RKO (cell line): ENCODE results near the gene AASDH.

Experiments used
- DNase-seq: peaks from one replicate; pipeline ENCODE4 v3.0.0-alpha.2; 2016; ENCODE audit warnings: low spot score

The AASDH gene, protein sequence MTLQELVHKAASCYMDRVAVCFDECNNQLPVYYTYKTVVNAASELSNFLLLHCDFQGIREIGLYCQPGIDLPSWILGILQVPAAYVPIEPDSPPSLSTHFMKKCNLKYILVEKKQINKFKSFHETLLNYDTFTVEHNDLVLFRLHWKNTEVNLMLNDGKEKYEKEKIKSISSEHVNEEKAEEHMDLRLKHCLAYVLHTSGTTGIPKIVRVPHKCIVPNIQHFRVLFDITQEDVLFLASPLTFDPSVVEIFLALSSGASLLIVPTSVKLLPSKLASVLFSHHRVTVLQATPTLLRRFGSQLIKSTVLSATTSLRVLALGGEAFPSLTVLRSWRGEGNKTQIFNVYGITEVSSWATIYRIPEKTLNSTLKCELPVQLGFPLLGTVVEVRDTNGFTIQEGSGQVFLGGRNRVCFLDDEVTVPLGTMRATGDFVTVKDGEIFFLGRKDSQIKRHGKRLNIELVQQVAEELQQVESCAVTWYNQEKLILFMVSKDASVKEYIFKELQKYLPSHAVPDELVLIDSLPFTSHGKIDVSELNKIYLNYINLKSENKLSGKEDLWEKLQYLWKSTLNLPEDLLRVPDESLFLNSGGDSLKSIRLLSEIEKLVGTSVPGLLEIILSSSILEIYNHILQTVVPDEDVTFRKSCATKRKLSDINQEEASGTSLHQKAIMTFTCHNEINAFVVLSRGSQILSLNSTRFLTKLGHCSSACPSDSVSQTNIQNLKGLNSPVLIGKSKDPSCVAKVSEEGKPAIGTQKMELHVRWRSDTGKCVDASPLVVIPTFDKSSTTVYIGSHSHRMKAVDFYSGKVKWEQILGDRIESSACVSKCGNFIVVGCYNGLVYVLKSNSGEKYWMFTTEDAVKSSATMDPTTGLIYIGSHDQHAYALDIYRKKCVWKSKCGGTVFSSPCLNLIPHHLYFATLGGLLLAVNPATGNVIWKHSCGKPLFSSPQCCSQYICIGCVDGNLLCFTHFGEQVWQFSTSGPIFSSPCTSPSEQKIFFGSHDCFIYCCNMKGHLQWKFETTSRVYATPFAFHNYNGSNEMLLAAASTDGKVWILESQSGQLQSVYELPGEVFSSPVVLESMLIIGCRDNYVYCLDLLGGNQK

DNA sequence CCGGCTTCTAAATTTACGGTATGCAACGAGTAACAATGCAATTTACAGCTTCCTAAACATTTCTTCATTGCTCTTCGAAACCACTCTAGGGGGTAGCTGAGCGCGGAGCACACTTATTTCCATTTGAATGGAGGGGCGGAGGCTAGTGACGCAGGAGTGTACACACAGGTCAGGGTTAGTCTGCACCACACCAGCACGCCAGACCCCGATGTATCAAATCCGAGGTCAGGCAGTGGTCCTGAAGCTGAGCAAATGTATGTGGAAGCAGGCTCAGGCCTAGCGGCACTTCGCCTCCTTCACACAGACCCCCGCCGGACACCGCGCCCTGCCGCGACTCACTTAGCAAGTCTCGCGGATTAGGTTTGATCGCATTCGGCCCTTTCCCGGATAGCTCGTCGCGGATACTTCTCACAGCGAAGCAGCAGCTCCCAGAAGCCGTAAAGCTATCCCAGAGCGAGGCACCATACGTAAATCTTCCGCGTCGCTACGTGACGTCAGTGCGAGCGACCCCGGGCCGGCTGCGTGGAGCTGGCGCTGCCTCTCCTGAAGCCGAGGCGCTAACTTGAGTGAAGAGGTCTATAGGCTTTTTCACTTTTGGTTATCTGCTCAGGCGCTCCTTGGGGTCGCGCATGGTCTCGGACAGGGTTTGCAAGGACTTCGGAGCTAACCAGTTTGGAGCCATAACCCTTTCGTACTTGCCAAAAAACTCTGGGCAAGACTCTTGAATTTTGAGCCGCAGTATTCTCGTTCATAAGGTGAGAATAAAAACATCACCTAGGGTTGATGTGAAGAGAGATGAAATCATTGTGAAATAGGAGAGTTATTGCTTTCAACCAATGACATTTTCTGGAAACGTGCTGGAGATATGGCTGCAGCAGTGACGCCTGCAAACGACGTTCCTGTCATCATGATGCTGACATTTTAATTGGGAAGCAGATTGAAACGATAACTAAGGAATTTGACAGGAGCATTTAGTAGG, at the start of gene AASDH:
TSS of gene AASDH (minus strand) at position 469 of the 979 bp plus-strand sequence. CDS start 3,192 bp downstream, outside the sequence.
- DNase-seq, result peak; percentile 96

DNA sequence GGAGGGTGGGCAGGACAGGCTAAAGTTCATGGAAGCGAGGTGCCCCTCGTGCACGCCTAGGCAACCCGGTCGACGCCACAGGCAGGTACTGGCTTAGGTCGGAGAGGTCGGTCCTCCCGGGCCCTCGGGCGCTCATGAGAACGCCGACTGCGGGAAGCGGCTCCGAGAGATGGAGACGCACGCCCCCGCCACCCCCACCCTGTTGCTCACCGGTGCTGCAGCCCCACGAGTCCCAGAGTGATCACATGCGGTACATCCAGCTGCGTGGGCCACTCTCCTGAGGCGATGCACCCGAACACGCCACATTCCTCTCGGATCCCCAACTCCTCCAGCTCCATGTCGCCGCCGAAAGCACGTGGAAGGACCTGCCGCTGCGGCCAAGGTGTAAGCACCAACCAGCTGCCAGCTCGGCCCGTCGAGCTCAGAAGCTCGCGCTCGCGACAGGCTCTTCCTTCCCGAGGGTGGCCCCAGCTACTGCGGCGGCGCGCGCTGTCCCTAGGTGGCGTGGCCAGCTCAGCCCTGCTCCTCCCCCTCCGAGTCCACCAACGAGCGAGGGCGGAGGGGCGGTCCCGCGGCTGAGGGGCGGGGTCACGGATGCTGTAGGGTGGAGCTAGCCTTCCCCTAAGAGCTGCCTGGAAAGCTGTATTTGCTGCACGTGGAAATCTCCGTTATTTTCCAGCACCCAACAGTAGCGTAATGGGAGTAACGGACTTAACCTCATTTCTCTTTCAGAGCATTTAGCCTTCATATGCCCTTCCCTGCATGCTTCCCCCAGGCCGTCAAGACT, 48.0 kb upstream of the AASDH start, which contains the start of gene PPAT:
TSS of gene PPAT (minus strand) at position 476 of the 787 bp plus-strand sequence. CDS start at position 338, 138 bp downstream.
- peak; percentile 98 for DNase-seq

DNA sequence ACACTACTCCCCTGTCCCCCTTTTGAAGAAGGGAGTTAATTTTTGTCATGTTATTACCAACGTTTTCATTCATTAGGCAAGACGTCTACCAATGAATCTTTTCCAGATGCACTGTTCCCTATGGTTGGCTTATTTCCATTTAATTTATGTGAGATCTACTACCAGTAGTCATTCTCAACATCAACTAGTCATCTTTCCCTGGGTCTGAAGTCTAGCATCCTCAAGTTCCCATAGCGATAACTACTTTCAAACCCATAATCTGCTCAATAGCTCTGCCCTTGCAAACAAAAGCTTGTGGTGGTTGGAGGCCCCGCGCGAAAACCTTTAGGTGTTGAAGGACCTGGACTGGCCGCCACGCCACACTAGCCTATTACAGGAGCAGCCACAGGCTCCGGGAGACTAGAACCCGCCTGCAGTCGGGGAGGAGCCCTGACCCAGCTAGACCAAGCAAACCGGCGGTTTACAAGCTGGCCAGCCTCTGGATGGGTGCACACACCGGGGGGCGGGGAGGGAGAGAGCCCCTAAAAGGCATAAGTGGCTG, 47.4 kb upstream of the AASDH start:
- peak; percentile 85 for DNase-seq

DNA sequence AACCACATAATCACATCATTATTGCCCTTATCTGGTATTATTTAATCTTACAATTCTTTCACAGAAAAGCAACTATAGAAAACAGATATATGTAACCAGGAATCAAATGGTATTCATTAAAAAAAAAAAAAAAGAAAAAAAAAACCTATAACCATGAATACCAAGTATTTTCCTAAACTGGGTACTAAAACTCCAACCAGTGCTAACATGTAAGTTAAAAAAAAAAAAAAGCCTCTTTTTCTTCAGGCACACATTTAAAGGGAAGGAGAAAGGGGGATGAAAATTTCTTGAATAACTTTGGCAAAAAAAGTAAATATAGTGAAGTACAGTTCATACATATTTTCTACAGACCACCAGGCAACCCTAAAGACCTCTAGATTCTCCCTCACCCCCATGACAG, 46.0 kb upstream of the AASDH start:
- no peak for DNase-seq

DNA sequence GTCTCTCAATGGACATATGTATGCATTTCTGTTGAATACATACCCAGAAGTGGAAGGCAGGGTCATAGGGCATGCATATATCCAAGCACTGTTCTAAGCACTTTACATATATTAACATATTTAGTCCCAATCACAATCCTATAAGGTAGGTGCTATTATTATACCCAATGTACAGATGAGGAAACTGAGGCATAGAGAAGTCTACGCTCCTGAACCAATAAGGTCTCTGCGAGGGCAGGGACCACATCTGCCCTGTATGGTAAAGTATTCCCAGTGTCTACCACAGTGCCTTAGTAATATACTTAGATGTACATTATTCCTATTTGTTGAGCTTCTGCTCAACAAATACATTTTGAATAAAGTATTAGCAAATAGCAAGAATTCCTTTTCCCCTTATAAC, 42.9 kb upstream of the AASDH start:
- DNase-seq, result no peak

DNA sequence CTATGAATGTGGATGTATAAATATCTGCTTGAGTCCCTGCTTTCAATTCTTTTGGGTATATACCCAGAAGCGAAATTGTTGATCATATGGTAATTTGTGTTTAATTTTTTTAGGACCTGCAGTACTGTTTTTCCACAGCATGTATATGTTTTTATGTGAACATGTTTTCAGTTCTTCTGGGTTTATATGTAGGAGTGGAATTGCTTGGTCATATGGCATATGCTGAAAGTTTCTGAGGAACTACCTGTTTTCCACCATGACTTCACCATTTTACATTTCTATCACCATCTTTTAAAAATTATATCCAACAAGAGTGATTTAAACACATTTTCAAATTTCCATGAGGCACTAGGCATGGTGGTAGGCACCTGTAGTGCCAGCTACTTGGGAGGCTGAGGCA, 39.9 kb upstream of the AASDH start:
- no peak for DNase-seq

DNA sequence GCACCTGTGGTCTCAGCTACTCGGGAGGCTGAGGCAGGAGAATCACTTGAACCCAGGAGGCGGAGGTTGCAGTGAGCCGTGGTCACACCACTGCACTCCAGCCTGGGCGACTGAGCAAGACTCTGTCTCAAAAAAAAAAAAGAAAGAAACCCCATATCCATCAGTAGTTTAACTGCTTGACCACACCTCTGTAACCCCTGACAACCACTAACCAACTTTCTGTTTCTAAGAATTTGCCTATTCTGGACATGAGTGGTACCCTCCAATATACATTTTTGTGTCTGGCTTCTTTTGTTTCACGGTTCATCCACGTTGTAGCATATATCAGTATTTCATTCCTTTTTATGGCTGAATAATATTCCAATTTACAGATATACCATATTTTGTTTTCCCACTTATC, 39.0 kb upstream of the AASDH start:
- DNase-seq, result no peak

DNA sequence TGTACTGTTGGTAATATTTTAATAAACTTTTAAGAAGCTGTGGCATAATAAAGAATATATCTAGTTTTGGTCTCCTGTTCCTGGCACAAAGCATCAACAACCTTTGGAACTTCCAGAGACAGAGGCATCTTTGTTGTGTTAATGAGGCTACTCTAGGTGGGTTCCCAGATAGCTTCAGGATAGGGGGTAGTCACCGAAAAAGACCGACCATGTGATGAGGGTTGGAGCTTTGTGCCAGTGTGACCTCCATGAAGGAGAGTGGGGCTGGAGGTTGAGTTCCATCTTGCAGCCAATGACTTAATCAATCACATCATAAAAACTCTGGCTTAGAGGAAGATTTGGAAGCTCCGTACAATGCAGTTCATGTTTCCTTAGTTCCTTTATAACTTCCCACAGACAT, 38.2 kb upstream of the AASDH start:
- no peak for DNase-seq

DNA sequence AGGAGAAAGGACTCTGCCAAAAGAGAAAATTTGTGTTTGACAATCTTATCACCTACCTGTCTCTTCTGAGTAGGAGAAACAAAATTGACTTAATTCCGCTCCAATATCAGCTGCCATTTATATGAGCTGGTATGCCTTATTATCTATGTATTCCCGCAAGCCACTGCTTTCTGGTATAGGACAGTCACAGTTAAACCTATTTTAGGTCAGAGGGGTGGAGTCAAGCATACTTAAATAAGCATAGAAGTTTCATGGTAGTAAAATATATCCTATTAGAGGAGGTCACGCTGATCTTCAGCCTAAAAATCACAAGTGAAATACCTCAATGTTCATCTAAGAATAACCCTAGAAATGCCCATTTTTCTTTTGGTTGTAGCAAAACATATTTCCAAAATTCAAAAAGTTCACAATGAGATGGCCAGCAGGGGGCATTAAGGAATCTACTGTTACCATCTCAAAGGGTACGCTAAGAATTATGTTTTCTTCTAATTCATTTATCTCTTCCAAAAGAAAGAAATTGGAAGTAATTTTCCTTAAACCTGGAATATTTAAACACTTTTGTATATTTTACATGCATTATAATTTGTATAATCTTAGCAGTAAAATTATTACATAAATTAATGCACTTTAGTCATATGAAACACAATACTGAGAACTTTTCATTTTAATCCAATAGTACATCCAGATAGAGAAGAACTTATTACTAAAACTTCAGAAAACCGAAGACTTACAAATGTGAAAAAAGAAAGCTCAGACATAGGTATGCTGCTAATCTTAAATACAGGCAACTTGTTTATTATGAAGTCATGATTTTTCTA, 37.6 kb upstream of the AASDH start:
- peak; percentile 40 for DNase-seq

DNA sequence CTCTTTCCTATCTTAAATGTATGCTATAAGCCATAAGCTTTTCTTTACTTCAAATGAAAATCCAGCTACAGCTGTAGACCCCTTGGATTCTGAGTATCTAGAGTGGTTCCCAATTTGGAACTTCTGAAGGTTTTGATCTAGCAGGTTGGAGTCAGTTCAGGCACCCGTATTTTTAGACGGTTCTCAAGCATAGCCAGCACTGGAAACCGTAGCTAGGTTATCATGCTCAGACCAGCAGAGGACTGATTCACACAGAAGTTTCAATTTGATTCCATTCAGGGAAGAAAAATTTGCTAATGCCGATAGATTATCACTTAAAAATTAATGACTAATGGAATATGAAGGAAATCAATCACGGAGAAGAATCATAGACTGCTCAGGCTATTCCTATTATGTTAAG, 36.9 kb upstream of the AASDH start:
- no peak for DNase-seq

DNA sequence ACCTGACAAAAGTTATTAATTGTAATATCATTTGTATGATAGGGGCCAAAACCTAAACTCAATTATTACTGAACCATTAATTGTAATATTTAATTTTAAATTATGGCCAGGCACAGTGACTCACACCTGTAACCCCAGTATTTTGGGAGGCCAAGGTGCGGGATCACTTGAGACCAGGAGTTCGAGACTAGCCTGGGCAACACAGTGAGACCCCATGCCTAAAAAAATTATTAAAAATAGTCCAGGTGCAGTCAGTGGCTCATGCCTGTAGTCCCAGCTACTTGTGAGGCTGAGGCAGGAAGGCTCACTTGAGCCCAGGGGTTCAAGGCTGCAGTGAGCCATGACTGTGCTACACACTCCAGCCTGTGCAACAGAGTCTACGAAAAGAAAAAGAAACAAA, 30.1 kb upstream of the AASDH start:
- DNase-seq, result no peak

DNA sequence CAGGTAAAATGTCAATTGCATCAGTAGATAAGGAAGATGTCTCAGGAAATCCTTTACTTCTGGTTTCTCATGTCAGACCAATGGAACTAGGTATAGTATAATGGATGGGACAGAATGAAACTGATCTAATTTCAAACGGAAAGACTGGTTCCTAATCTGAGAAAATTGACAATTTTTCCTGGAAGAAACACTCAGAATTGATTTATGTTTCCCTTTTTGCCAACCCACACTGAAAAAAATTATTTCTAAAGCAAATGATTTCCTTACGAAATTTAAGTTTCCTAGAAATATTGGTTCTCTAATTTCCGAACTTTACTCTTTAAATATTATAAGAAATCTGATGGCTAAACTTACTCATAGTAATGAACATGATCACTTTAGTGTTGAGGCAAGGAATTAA, 29.1 kb upstream of the AASDH start:
- DNase-seq, result no peak

DNA sequence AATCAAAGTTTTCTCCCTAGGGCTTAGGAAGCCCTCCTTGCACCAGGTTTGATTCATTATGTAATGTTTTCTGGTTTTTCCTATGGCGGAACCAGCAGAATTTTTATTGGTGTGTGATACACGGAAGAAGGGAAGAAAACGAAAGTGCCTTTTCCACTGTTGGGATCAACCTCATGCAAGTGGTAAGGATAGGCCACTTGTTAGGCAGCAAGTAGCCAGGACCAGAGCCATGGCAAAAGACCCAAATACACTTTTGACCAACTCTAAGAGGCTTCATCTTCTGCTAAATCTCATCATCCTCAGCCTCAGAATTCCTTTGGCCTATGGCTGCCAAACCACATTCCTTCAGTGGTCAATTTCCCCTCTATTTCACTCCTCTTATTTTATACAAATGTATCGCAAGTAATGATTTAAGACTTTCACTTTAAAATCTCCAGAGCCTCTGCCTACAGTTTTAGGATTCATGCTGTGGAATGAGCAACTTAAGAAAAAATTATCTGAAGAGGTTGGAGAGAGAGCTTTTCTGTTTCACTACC, 26.9 kb upstream of the AASDH start:
- no peak for DNase-seq

DNA sequence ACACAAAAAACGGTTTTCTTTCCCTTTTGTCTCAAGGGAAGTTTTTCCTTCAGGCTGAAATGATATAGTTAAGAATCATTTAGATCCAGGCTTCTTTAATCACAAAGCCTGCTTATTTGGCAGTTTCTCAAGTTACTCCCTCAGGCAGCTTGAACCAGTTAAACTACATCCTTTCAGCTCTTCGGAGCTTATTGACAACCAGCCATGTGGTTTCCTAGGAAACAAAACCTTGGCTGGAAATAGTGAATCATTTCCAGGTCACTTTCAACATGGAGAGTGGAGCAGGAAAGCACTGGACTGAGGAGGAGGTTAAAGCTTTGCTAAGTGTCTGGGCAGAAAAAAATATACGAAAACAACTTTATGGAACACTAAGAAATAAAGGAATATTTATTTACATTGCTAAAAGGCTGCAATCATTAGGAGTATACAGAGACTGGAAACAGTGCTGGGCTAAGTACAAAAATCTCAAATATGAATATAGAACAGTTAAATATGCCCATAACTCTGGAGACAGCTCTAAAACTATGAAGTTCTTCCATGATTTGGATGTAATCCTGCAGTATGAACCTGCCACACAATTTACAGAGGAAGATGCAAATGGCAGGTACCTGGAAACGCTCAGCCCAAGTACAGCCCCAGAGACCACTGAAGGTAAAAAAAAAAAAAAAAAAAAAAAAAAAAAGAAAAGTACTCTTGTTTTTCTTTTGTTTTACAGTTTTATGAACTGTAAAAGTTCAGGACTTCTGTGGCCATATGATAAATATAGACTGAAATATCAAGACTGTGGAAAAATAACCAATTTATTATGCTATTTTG, 23.2 kb upstream of the AASDH start:
- peak; percentile 92 for DNase-seq

DNA sequence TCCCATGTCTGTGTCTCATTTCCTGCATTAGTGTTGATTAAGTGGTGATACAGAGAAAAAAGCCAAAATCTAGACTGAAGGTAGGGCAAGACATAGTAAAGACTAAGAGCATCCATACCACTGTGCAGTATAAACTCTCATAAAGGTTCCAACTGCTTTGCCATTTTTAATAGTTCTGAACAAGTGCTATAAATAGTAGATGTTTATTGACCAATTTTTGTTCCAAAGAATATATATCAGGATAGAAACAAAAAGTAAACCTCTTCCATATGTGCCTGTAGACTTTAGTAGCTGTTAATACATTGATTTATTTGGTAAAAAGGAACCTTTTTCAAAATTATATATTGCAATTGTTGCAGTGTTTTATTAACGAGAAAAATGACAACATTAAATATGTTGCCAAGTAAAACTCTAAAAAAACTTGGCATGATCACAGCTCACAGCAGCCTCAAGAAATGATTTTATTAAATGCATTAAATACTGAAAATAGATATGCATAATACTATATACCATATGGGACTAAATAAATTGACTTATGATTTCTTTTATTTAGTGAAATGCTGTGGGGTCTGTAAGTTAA, 22.3 kb upstream of the AASDH start:
- DNase-seq, result no peak

DNA sequence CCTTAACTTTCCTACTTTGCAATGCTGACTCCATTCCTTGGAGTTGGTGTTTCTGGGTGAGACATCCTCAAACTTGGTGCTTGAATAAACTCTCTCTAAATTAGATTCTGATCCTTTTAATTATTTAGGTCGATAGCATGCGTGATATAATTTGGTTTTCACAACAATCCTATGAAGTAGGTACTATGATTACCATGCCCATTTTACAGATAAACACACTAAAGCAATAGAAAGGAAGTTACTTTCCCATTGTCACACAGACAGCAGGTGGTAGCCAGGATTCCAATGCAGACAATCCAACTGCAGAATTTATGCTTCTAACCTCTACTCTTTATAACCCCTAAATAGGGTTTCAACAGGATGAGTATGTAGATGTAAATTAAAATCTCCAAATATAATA, 21.7 kb upstream of the AASDH start:
- DNase-seq, result no peak

DNA sequence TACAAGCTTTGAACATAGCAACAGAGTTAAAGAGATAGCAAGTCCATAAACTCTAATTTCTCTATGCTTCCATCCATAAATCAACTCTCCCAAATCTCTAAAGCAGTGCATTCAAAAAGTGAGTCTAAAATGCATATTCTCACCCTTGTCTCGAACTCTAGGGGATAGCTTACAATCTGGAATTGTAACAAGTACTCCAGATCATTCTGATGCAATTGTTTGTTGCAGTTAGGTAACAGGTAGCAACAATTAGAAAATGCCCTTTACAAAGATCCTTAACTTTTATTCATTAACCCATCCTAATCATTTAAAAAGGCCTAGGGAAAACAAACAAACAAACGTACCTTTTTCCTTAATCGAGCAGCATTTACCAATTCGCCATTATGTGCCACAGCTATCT, 18.9 kb upstream of the AASDH start:
- no peak for DNase-seq

DNA sequence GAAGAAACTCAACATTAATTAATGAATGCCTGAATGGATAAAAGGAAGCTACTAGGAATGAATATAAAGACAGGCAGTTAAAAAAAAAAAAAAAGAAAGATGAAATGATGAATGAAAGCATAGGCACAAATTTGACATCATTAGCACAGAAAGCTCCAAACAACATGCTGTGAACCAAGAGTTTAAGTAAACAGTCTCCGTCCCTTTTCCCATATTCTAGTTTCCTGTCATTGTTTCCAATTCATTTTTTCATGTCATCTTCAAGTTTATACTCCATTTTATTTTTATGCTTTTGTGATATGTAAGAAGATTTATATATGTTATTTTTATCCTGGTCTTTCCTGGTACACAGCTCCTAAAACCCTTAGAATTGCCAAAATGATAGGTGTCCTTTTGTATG, 17.7 kb upstream of the AASDH start:
- no peak for DNase-seq
